K562 (cell line): ENCODE measurements around the gene ORMDL2. TPM values are rescaled to one million over a fixed set of nuclear protein-coding genes. Genes with fewer than 3 reads are reported as not detected.
A peak's percentile ranks its signal among the peaks of the same experiment; 100 is the strongest.

Experiments used
- CBX3 ChIP-seq, 2 experiments: IDR thresholded peaks; 1 replicate in 1 of 2; 2 replicates in 1 of 2; pipeline ENCODE4 v1.6.1; 2012; ENCODE audit warnings: inconsistent platforms in 2 of 2, low read length in 2 of 2, borderline replicate concordance in 1 of 2, control low read depth in 1 of 2
- EGR1 ChIP-seq: fragments of 450-650 bp; conservative IDR thresholded peaks from 2 replicates; pipeline ENCODE4 v1.6.1; 2017; ENCODE audit warnings: mild to moderate bottlenecking
- EHMT2 ChIP-seq: fragments of 450-650 bp; IDR thresholded peaks from 2 replicates; pipeline ENCODE4 v1.6.1; 2018; ENCODE audit warnings: antibody characterized with exemption
- ESRRB ChIP-seq: fragments of 250-450 bp; sonication (Bioruptor Pico); IDR thresholded peaks from 2 replicates; pipeline ENCODE4 v1.5.0; 2020; ENCODE audit warnings: mild to moderate bottlenecking, moderate library complexity, borderline replicate concordance
- FOXK2 ChIP-seq, 2 experiments: fragments of 450-650 bp; IDR thresholded peaks in 1 of 2; conservative IDR thresholded peaks in 1 of 2; 2 replicates each; pipeline ENCODE4 v1.6.1; 2016; ENCODE audit warnings: low read depth in 2 of 2, mild to moderate bottlenecking in 1 of 2
- L3MBTL2 ChIP-seq: fragments of 450-650 bp; IDR thresholded peaks from 2 replicates; pipeline ENCODE4 v1.6.1; 2016; ENCODE audit warnings: mild to moderate bottlenecking, moderate library complexity
- NELFE ChIP-seq: IDR thresholded peaks from 2 replicates; pipeline ENCODE4 v1.6.1; 2011; ENCODE audit warnings: mild to moderate bottlenecking; ENCODE audit not compliant: insufficient read depth, insufficient read length
- NFIC ChIP-seq: fragments of 450-650 bp; IDR thresholded peaks from 2 replicates; pipeline ENCODE4 v1.6.1; 2017; ENCODE audit warnings: mild to moderate bottlenecking, inconsistent platforms
- PATZ1 ChIP-seq: fragments of 250-450 bp; sonication (Bioruptor Pico); IDR thresholded peaks from 2 replicates; pipeline ENCODE4 v1.5.0; 2020; ENCODE audit warnings: mild to moderate bottlenecking, borderline replicate concordance
- RBBP5 ChIP-seq: fragments of 200-600 bp; sonication (generic); IDR thresholded peaks from 2 replicates; pipeline ENCODE4 v1.6.1; 2012; ENCODE audit warnings: borderline replicate concordance, mild to moderate bottlenecking, low read length, control low read depth, inconsistent platforms; ENCODE audit not compliant: insufficient read depth, poor library complexity, severe bottlenecking
- SIX5 ChIP-seq, 2 experiments: IDR thresholded peaks; 2 replicates each; pipeline ENCODE4 v1.6.1; 2011; ENCODE audit warnings: low read length in 2 of 2, borderline replicate concordance in 1 of 2, low read depth in 1 of 2, mild to moderate bottlenecking in 1 of 2, moderate library complexity in 1 of 2; ENCODE audit not compliant: insufficient read depth in 1 of 2
- TFE3 ChIP-seq: fragments of 450-650 bp; formaldehyde crosslinking; IDR thresholded peaks from 2 replicates; pipeline ENCODE4 v1.4.0; 2020; ENCODE audit warnings: mild to moderate bottlenecking, mixed read lengths
- THRA ChIP-seq: fragments of 450-650 bp; IDR thresholded peaks from 2 replicates; pipeline ENCODE4 v1.6.1; 2017; ENCODE audit warnings: mild to moderate bottlenecking, moderate library complexity
- ZBTB11 ChIP-seq, 3 experiments: fragments of 200-800 bp in 1 of 3; fragments of 250-450 bp in 1 of 3; fragments of 450-650 bp in 1 of 3; sonication (Bioruptor Pico) in 1 of 3; sonication (Bioruptor generic) in 1 of 3; formaldehyde crosslinking in 1 of 3; IDR thresholded peaks; 2 replicates each; pipeline versions ENCODE4 v1.6.1 to v1.8.0; 2016 to 2022; ENCODE audit warnings: mild to moderate bottlenecking in 2 of 3, missing genetic modification characterization in 2 of 3, missing compliant biosample characterization in 1 of 3, moderate library complexity in 1 of 3
- ZNF436 ChIP-seq: fragments of 250-450, 450-650 bp; sonication (Bioruptor Pico); formaldehyde crosslinking; IDR thresholded peaks from 2 replicates; pipeline ENCODE4 v1.7.0; 2020; ENCODE audit warnings: mild to moderate bottlenecking
- ZNF444 ChIP-seq: fragments of 250-450 bp; sonication (Bioruptor Pico); IDR thresholded peaks from 2 replicates; pipeline ENCODE4 v1.4.0; 2020; ENCODE audit warnings: mild to moderate bottlenecking, moderate library complexity
- ZNF57 ChIP-seq: fragments of 450-650 bp; formaldehyde crosslinking; IDR thresholded peaks from 2 replicates; pipeline ENCODE4 v1.4.0; 2020; ENCODE audit warnings: mild to moderate bottlenecking, moderate library complexity
- ZNF764 ChIP-seq: fragments of 250-450 bp; sonication (Bioruptor Pico); IDR thresholded peaks from 2 replicates; pipeline ENCODE4 v1.4.0; 2020; ENCODE audit warnings: low read depth, mild to moderate bottlenecking, moderate library complexity
- polyA plus RNA-seq, 8 experiments: library from polyadenylated mRNA; depleted of rRNA in 4 of 8; stranded (reverse) in 5 of 8; unstranded in 3 of 8; fragments of >200 nt; fragmentation: Nextera tagmentation in 2 of 8; fragmentation: Illumina TruSeq in 1 of 8; extraction: Ambion mirVana in 2 of 8; extraction: Trizol in 1 of 8; gene quantifications; 2 replicates each; pipeline versions ENCODE4 v1.2.1 to v1.2.3, GENCODE V29; 2011 to 2014; ENCODE audit warnings: inconsistent platforms in 1 of 8, missing spikeins in 1 of 8
- total RNA-seq, 7 experiments: library from RNA; depleted of rRNA in 6 of 7; stranded (reverse); fragments of >200 nt in 6 of 7; fragmentation: Illumina TruSeq in 2 of 7; extraction: Trizol in 2 of 7; gene quantifications; 2 replicates each; pipeline versions ENCODE4 v1.2.1 to v1.2.3, GENCODE V29; 2011 to 2021; ENCODE audit warnings: low replicate concordance in 1 of 7

ORMDL2 gene
- total and polyA plus RNA-seq, 9 of the 15 experiments (the other 6 are each of a cell fraction or from before 2014, with no cell fraction given), result 9.9 to 113 (median 34.4) TPM

GRCh38 chr12:55839345-55840140 lies 21.7 kb downstream of the ORMDL2 start (continued):
- TF ChIP-seq THRA (no peak), PATZ1 (CRISPR knock-in tag) (no peak), ESRRB (CRISPR knock-in tag) (no peak), ZNF57 (CRISPR knock-in tag) (no peak), TFE3 (CRISPR knock-in tag) (no peak), NFIC (peak; percentile 71), ZNF764 (CRISPR knock-in tag) (no peak), RBBP5 (no peak), L3MBTL2 (peak; percentile 21; the same call in 1 of the 2 replicates), EHMT2 (no peak), CBX3 (IDR thresholded peaks at IDR 0.05; ENCODE audit: borderline replicate concordance in 1 of 2, low read length in 2 of 2) (no peak), FOXK2 (conservative IDR thresholded peaks at IDR 0.05 in 1 of 2, IDR thresholded peaks at IDR 0.05 in 1 of 2; ENCODE audit: low read depth in 2 of 2) (no peak), NELFE (no peak), SIX5 (IDR thresholded peaks at IDR 0.05; ENCODE audit: borderline replicate concordance in 1 of 2, insufficient read depth in 1 of 2, low read depth in 1 of 2, low read length in 2 of 2) (no peak), ZBTB11 (CRISPR knock-in tag; IDR thresholded peaks at IDR 0.05) (0 out of 6 replicates have a peak, but pooled peaks of 1 of the 3 experiments have one; percentile 25), EGR1 (peak; percentile 67), ZNF436 (CRISPR knock-in tag) (no peak), ZNF444 (CRISPR knock-in tag) (0 out of 2 replicates have a peak, but pooled peaks have one; percentile 45)
